SIG-M5 treated with dmso at 0.1 percent for 504 hours (cell line): ENCODE measurements around the gene PPP4R3A.
"Not testable (repeated sequence)": the region's sequence is repeated elsewhere in the genome, so short reads cannot be mapped to it uniquely, and the experiment has no call there.

Source experiments
- DNase-seq: peaks from one replicate; lab custom pipeline; 2025; ENCODE audit not compliant: unreplicated experiment; lab: John Stamatoyannopoulos, UW

The PPP4R3A gene

GRCh38 chr14:91439345-91439744 lies 70.8 kb downstream of the PPP4R3A start:
- DNase-seq: no peak

- DNase-seq: no peak
These were observed 71.3 kb downstream of the PPP4R3A start for GRCh38 chr14:91438845-91439244.

- not testable (repeated sequence) for DNase-seq
These were observed 73.8 kb downstream of the PPP4R3A start for GRCh38 chr14:91436266-91436665.

GRCh38 chr14:91429385-91429784 lies 80.7 kb downstream of the PPP4R3A start:
- DNase-seq: no peak

- not testable (repeated sequence) for DNase-seq
These were observed 81.2 kb downstream of the PPP4R3A start for GRCh38 chr14:91428931-91429330.

- DNase-seq: peak; percentile 47
These were observed 84.6 kb downstream of the PPP4R3A start for GRCh38 chr14:91425531-91425944.

GRCh38 chr14:91424813-91425530 lies 85.1 kb downstream of the PPP4R3A start:
- no peak for DNase-seq

GRCh38 chr14:91420686-91421085 lies 89.4 kb downstream of the PPP4R3A start:
- no peak for DNase-seq

- peak; percentile 20 for DNase-seq
These were observed 90.7 kb downstream of the PPP4R3A start for GRCh38 chr14:91419451-91419850.

GRCh38 chr14:91419044-91419397 lies 91.1 kb downstream of the PPP4R3A start:
- peak; percentile 86 for DNase-seq

GRCh38 chr14:91418387-91419043 lies 91.6 kb downstream of the PPP4R3A start:
- peak; percentile 86 for DNase-seq

- DNase-seq: peak; percentile 54
These were observed 92.1 kb downstream of the PPP4R3A start for GRCh38 chr14:91417983-91418386.

- DNase-seq: peak; percentile 71
These were observed 92.8 kb downstream of the PPP4R3A start, which contains the start of gene CCDC88C for GRCh38 chr14:91417120-91417982. Gene CCDC88C (minus strand): TSS chr14:91417820. CDS start chr14:91417690, 130 bp downstream.

GRCh38 chr14:91416744-91417119 lies 93.4 kb downstream of the PPP4R3A start:
- DNase-seq: no peak

GRCh38 chr14:91415794-91416743 lies 94.0 kb downstream of the PPP4R3A start:
- peak; percentile 77 for DNase-seq

GRCh38 chr14:91414475-91414833 lies 95.7 kb downstream of the PPP4R3A start:
- DNase-seq: no peak

- DNase-seq: no peak
These were observed 96.3 kb downstream of the PPP4R3A start for GRCh38 chr14:91413547-91414474.

GRCh38 chr14:91412939-91413338 lies 97.2 kb downstream of the PPP4R3A start:
- no peak for DNase-seq

GRCh38 chr14:91410771-91411536 lies 99.2 kb downstream of the PPP4R3A start:
- no peak for DNase-seq
